LHCN-M2 (cell line): Measurements from ENCODE around the gene ACTRT3. TPM values are rescaled to one million over a fixed set of nuclear protein-coding genes. Genes with fewer than 3 reads are reported as not detected.
"Not testable (repeated sequence)": the region's sequence is repeated elsewhere in the genome, so short reads cannot be mapped to it uniquely, and the experiment has no call there.

Experiments
- DNase-seq: peaks from one replicate; pipeline ENCODE4 v3.0.0-alpha.2; 2012; ENCODE audit warnings: low read depth
- total RNA-seq: library from RNA; depleted of rRNA; stranded (reverse); fragments of >200 nt; gene quantifications from 2 replicates; pipeline ENCODE4 v1.2.3, GENCODE V29; 2014

Gene ACTRT3
- total RNA-seq, 1 experiment from 2014 or later = 6.5 TPM

DNA sequence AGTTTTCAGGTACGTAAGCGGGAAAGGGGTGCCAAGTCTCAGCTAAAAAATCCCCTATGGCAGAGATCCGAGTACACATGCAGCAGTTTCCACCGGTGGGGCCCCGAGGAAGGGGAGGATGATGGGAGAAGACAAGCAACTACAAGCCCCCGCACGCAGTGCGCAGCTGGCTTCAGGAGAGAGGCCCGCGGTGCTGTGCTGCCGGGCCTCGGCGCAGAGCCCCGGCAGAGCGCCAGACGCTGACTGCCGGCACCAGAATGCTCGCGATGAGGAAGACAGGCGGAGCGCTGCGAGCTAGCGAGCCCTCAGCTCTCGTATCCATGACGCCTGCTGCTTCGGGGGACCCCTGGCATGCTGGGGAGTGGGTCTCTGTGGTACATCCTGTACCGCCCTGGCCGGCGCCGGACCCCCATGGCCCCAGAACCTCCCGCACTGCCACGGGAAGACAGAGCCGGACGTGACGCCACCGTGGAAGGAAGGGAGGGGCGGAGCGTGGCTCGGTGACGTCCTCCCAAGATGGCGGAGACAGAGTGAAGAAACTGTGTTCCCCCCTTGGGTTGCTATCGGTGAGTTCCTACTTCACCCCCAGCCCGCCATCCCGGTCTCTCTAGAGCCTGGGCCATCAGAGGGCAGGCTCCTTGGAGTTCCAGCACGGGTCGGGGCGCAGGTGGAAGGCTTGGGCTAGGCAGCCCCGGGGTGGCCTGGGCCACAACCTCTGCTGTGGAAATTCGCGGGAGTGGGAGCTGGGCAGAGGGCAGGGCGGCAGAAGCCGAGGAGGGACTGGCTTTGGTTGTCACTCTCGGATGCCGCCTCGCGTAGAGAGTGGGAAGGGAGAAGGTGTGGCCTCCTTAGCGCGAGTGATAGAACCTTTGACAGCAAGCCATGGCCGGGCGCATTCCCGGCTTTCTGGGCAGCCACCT is 3.8 kb upstream of the ACTRT3 start, which contains the start of gene MYNN:
Gene MYNN, plus strand, starts transcription at position 500 of the 920 bp plus-strand sequence. CDS start 900 bp downstream, outside the sequence.
- peak; percentile 84 for DNase-seq

GRCh38 chr3:169772305-169772896 is 3.0 kb upstream of the ACTRT3 start:
- DNase-seq = peak; percentile 71

- DNase-seq = peak; percentile 75
Observed at GRCh38 chr3:169771497-169772304, 2.3 kb upstream of the ACTRT3 start.

DNA sequence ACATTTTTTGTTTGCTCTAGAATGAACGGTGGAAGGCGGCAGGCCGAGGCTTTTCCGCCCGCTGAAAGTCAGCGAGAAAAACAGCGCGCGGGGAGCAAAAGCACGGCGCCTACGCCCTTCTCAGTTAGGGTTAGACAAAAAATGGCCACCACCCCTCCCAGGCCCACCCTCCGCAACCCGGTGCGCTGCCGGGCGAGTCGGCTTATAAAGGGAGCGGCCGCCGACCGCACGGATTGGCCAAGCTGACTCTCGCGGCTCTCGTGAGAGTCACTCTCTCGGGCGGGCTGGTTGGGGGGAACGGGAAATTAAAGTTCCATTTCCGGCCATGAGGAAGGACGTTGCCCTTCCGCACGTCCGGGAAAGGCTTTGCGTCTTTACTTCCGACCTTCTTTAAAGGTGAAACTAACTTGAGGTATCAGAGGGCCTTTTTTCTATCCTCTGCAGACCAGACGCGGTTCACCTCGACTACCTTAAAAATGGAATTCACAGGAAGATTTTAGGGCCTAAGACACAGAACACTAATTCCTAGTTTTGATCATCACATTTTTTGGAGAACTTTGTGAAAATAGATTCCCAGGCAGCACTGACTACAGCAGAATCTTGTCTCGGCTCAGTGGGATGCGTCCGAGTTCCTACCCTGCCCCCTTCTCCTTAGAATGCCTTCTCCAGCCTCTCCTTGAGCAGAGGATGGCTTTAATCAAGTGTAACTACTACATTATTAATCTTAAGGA is 4.3 kb downstream of the ACTRT3 start, which contains the start of gene TERC:
Gene TERC, minus strand, starts transcription at position 179 of the 731 bp plus-strand sequence.
- DNase-seq = peak; percentile 93

- DNase-seq = peak; percentile 50
Observed at GRCh38 chr3:169764312-169764881, 5.0 kb downstream of the ACTRT3 start.

- DNase-seq = peak; percentile 30
Observed at GRCh38 chr3:169760479-169760878, 8.9 kb downstream of the ACTRT3 start.

GRCh38 chr3:169759256-169759655 is 10.1 kb downstream of the ACTRT3 start:
- DNase-seq = peak; percentile 44

DNA sequence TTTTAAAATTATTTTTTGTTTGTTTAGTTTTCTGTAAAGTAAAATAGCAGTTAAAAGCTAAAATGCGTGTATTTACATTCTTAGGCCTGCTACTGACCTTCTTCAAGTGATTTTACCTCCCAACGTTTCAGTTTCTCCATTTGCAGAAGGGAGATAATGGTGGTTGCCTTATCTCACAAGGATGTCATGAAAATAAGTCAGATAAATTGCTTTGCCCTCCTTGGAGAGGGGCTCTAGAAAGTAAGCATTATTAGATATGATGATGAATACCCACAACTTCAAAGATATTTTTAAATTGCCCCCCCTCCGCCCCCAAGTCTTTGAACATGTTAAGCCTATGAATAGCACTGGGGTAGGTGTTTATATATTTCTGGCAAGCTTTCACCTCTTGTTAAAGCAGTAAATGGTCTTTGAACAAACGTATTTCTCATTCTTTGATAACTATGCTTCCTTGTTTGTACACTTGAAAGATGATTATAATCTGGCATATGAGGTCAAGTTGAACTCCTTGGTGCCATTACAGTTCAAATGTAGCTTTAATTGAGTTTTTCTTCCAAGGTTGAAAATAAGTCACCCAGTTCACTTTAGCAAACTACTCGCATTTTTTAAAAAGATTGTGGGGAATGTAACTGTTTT is 10.9 kb downstream of the ACTRT3 start:
- no peak for DNase-seq

GRCh38 chr3:169755488-169755887 is 13.9 kb downstream of the ACTRT3 start:
- DNase-seq = no peak

GRCh38 chr3:169754711-169755110 is 14.7 kb downstream of the ACTRT3 start:
- no peak for DNase-seq

DNA sequence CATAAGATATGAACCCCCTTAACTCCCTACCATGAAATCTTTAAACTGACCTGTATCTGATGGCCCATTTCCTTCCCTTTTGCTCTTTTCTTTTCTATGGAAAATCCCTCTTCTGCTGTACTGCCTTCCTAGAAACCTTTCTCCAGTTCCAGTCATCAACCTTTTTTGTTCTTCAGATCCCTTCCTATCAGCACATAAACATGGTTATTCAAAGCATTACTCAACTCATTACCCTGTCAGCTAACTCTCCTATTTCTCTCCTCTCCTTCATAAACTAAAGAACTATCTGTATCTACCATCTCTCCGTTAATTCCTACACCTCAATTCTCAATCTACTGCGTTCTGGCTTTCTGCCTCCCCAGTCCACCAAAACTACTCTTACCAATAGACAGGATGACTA is 17.5 kb downstream of the ACTRT3 start:
- no peak for DNase-seq

GRCh38 chr3:169750665-169751064 is 18.7 kb downstream of the ACTRT3 start:
- no peak for DNase-seq

- no peak for DNase-seq
Observed at GRCh38 chr3:169748670-169749069, 20.7 kb downstream of the ACTRT3 start.

DNA sequence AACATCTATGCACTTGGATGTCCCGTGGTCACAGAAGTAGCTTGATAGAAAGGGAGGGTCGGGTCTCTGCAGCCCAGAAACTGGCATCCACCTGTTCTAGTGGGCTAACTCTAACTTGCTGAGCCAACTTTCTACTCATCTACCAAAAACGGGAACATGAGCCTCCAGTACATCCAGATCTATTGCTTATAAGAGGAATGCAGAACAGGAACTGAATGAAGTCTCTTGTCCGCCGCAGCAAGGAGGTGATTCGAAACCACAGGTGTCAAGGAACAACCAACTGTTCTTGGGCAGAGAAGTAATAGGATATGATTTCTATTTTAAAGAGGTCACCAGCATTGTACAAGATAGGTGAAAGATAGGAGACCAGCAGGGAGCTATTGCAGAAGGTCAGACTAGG is 22.4 kb downstream of the ACTRT3 start:
- no peak for DNase-seq

- no peak for DNase-seq
Observed at GRCh38 chr3:169744366-169745054, 24.9 kb downstream of the ACTRT3 start.

- DNase-seq = no peak
Observed at GRCh38 chr3:169739067-169739466, 30.3 kb downstream of the ACTRT3 start.

DNA sequence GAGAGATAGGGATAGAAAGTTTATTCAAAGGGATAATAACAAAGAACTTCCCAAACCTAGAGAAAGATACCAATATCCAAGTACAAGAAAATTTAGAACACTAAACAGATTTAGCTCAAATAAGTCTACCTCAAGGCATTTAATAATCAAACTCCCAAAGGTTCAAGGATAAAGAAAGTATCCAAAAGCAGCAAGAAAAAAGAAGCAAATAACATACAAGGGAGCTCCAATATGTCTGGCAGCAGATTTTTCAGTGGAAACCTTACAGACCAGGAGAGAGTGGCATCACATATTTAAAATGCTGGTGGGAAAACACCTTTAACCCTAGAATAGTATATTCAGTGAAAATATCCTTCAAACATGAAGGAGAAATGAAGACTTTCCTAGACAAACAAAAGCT is 37.5 kb downstream of the ACTRT3 start:
- DNase-seq = not testable (repeated sequence)

- no peak for DNase-seq
Observed at GRCh38 chr3:169722724-169723123, 46.6 kb downstream of the ACTRT3 start.

DNA sequence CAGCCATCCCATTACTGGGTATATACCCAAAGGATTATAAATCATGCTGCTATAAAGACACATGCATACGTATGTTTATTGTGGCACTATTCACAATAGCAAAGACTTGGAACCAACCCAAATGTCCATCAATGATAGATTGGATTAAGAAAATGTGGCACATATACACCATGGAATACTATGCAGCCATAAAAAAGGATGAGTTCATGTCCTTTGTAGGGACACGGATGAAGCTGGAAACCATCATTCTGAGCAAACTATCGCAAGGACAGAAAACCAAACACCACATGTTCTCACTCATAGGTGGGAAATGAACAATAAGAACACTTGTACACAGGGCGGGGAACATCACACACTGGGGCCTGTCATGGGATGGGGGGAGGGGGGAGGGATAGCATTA is 50.9 kb downstream of the ACTRT3 start:
- not testable (repeated sequence) for DNase-seq
